RWPE2 (cell line): ENCODE data around the gene TMED10.

Experiments
- ATAC-seq: fragments of 200-7000 bp; cut with Tn5 transposase; 3 replicates; pipeline ENCODE4 v1.9.1; 2021; ENCODE audit warnings: low read depth
- DNase-seq: peaks from one replicate; pipeline ENCODE4 v3.0.0-alpha.2; 2020; ENCODE audit warnings: low spot score
- H3K27ac ChIP-seq: fragments of 450-650 bp; 2 replicates; pipeline ENCODE4 v1.5.1; 2017; ENCODE audit warnings: mild to moderate bottlenecking; ENCODE audit not compliant: poor library complexity, severe bottlenecking
- H3K27me3 ChIP-seq: fragments of 250-450 bp; sonication (Bioruptor Pico); 2 replicates; pipeline ENCODE4 v1.5.1; 2021; ENCODE audit warnings: mild to moderate bottlenecking, moderate library complexity; ENCODE audit not compliant: insufficient read depth, poor library complexity, severe bottlenecking
- H3K36me3 ChIP-seq: fragments of 250-450 bp; sonication (Bioruptor Pico); 2 replicates; pipeline ENCODE4 v1.5.1; 2020; ENCODE audit warnings: low read depth, mild to moderate bottlenecking, moderate library complexity
- H3K4me1 ChIP-seq: fragments of 250-450 bp; sonication (Bioruptor Pico); 2 replicates; pipeline ENCODE4 v1.5.1; 2021; ENCODE audit warnings: mild to moderate bottlenecking, moderate library complexity; ENCODE audit not compliant: insufficient read depth, poor library complexity, severe bottlenecking
- H3K4me3 ChIP-seq: fragments of 250-450 bp; sonication (Bioruptor Pico); 2 replicates; pipeline ENCODE4 v1.5.1; 2021; ENCODE audit warnings: mild to moderate bottlenecking, moderate library complexity; ENCODE audit not compliant: severe bottlenecking
- H3K9me3 ChIP-seq: fragments of 250-450 bp; sonication (Bioruptor Pico); 2 replicates; pipeline ENCODE4 v1.5.1; 2021; ENCODE audit warnings: mild to moderate bottlenecking, moderate library complexity; ENCODE audit not compliant: severe bottlenecking
- TF ChIP-seq, protein P1 (sequence below): fragments of 450-650 bp; IDR thresholded peaks from one replicate; pipeline ENCODE4 v1.5.1; 2017; ENCODE audit warnings: mild to moderate bottlenecking, moderate library complexity; ENCODE audit not compliant: poor library complexity, severe bottlenecking

The TMED10 gene

DNA sequence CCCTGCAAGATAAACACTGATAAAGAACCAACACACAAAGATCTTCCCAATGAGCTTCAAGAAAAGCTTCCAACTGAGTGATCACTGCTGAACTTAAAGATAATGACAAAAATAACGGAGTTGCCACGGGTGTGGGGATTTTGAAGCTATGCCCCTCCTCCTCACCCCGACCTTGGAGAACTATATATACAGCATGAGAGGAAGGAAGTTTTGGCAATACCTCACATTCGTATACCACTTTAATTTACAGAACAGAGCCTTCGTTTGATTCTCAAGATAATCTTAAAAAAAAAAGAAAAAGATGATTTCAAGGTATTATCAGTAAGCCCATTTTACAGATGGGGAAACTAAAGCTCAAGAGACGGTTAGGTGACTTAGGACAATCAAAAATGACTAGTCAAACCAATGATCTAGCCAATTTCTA, 50.3 kb downstream of the TMED10 start:
- Histone ChIP-seq H3K4me1 (peaks cover 31% of the 10 kb centered on the region), H3K36me3 (peaks cover 17% of the 10 kb centered on the region), H3K9me3 (no peaks in the 10 kb centered on the region), H3K27ac (peak overlapping the region; percentile 73), H3K4me3 (peak overlapping the region; percentile 61), H3K27me3 (no peaks in the 10 kb centered on the region)
- DNase-seq (no peak), ATAC-seq (no peak)
- TF ChIP-seq, protein P1, sequence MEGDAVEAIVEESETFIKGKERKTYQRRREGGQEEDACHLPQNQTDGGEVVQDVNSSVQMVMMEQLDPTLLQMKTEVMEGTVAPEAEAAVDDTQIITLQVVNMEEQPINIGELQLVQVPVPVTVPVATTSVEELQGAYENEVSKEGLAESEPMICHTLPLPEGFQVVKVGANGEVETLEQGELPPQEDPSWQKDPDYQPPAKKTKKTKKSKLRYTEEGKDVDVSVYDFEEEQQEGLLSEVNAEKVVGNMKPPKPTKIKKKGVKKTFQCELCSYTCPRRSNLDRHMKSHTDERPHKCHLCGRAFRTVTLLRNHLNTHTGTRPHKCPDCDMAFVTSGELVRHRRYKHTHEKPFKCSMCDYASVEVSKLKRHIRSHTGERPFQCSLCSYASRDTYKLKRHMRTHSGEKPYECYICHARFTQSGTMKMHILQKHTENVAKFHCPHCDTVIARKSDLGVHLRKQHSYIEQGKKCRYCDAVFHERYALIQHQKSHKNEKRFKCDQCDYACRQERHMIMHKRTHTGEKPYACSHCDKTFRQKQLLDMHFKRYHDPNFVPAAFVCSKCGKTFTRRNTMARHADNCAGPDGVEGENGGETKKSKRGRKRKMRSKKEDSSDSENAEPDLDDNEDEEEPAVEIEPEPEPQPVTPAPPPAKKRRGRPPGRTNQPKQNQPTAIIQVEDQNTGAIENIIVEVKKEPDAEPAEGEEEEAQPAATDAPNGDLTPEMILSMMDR = no peak

DNA sequence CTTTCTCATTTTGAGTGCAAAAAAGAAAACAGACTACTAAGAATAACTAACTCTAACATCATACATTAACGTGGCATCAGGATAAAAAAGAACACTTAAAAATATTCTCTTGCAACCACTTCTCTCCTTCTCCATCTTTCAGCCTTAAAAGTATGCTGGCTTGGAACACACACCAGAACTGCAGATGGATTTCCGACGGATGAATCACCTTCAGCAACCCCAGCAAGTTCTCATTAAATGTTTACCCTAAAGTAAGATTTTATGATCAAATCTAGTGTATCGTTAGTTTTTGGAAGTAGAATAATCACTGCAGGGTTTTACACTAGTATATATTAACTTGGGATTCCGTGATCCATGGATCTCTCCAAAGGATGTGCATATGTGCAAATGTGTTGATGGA, 50.8 kb downstream of the TMED10 start:
- ATAC-seq (no peak), DNase-seq (no peak)
- Histone ChIP-seq H3K9me3 (no peaks in the 10 kb centered on the region), H3K27me3 (no peaks in the 10 kb centered on the region), H3K4me3 (peak overlapping the region; percentile 61), H3K4me1 (peaks cover 31% of the 10 kb centered on the region), H3K27ac (peak overlapping the region; percentile 73), H3K36me3 (peaks cover 22% of the 10 kb centered on the region)
- TF ChIP-seq, protein P1 = no peak

DNA sequence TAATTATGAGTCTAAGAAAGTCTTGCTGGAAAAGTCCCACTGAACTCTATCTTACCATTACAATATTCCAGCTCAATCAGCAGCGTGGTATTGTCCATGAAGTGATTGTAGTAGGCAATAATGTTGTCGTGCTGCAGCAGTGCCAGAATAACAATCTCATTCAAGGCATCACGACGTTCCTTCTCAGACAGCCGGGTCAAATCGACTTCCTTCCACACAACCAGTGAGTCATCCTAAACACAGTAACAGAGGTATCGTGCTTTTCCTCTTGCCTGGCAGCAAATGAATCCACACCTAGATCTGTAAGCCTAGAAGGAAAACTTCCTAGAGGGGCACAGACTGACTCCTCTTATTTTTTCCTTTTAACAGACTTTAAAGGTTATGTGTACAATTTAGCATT, 52.4 kb downstream of the TMED10 start:
- Histone ChIP-seq H3K9me3 (no peaks in the 10 kb centered on the region), H3K36me3 (peaks cover 30% of the 10 kb centered on the region), H3K4me1 (peaks cover 31% of the 10 kb centered on the region), H3K27ac (peak overlapping the region; percentile 73), H3K4me3 (no peak overlapping the region), H3K27me3 (no peaks in the 10 kb centered on the region)
- TF ChIP-seq, protein P1 = no peak
- DNase-seq = no peak
- peak; percentile 61 for ATAC-seq

DNA sequence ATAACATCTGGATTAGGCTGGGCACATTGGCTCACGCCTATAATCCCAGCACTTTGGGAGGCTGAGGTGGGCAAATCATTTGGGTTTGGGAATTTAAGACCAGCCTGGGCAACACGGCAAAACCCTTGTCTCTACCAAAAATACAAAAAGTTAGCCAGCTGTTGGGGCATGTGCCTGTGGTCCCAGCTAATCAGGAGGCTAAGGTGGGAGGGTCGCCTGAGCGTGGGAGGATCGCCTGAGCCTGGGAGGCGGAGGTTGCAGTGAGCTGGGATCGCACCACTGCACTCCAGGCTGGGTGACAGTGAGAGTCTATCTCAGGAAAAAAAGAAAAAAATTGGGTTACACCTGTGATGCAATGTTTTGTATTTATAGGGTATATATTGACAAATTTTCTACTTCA, 54.9 kb downstream of the TMED10 start:
- TF ChIP-seq, protein P1 = no peak
- no peaks in the 10 kb centered on the region for H3K9me3 ChIP-seq
- H3K36me3 ChIP-seq = peaks cover 55% of the 10 kb centered on the region
- ATAC-seq = no peak
- DNase-seq = no peak
- no peaks in the 10 kb centered on the region for H3K27me3 ChIP-seq
- peaks cover 24% of the 10 kb centered on the region for H3K4me1 ChIP-seq
- no peak overlapping the region for H3K27ac ChIP-seq
- no peak overlapping the region for H3K4me3 ChIP-seq

DNA sequence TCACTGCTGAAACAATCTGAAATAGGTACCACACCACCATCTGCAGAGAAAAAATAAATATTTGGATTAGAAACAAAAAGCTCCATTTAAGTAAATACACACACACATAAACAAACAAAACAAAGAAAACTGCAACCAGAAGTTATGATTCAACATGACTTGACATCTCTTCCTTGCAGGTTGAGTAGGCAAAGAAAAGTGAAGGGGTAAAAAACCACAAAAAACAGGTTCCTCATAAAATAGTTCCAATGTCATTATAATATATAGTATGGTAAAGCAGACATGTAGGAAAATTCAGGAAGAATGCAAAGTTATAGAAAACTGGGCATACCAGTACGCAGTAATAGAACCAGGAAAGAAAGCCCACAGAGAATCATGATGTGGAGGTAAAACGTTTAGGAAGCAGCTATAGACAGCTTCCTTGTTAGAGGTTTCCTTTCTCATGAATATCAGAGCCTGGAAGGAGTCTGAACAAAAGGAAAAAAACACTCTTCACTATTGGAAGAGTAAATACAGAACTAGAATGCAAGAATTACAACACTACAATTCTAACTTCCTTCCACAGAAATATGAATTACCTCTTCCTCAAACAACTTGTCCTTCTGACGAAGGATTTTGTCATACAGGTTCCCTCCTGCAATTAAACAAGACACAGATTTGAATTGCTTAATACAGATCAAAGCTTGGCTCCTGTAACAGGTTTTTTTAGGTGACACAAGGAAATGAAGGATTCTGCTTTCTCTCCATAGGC, 55.7 kb downstream of the TMED10 start:
- TF ChIP-seq, protein P1 = no peak
- no peak for ATAC-seq
- Histone ChIP-seq H3K27ac (no peak overlapping the region), H3K9me3 (no peaks in the 10 kb centered on the region), H3K4me1 (peaks cover 22% of the 10 kb centered on the region), H3K27me3 (no peaks in the 10 kb centered on the region), H3K4me3 (no peak overlapping the region), H3K36me3 (peaks cover 63% of the 10 kb centered on the region)
- DNase-seq = no peak
